Inflammatory macrophage (primary cell): ENCODE results near the gene NACC2.

Experiments used
- DNase-seq, 2 donors: peaks; one replicate each; pipeline ENCODE4 v3.0.0-alpha.2; 2020 to 2022

NACC2 gene

DNA sequence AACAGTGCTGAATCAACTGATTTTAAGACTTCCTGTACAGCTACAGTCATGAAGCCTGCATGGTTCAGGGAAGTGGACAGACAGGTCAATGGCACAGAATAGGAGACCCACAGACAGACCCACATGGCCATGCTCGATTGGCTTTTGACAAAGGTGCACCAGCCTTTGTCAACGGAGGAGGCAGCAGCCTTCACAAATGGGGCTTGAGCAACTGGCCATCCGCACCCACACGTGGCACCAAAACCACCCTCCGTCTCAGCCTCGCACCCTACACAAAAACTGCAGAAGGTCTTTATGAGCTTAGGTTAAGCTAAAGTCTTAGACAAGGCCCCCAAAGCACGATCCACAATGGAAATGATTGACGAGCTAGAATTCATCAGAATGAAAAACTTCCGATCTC lies 74.4 kb downstream of the NACC2 start:
- no peak for DNase-seq

DNA sequence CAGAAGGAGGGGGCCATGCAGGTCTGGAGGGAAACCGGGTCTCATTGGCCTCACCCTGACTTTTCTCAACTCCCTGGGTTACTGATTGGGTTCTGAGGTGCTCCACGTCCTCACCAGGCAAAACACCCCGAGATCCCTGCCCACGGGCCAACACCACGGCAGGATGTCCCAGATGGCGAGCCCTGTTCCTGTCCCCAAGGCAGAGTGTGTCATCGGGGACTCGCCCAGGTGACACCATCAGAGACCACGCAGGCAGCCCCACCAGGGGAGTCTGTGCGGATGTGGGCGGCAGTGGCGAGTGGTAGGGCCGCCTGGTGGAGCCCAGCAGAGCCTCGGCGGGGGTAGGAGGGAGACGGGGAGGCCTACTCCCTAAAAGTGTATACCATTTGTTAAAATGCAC lies 74.9 kb downstream of the NACC2 start:
- no peak for DNase-seq

DNA sequence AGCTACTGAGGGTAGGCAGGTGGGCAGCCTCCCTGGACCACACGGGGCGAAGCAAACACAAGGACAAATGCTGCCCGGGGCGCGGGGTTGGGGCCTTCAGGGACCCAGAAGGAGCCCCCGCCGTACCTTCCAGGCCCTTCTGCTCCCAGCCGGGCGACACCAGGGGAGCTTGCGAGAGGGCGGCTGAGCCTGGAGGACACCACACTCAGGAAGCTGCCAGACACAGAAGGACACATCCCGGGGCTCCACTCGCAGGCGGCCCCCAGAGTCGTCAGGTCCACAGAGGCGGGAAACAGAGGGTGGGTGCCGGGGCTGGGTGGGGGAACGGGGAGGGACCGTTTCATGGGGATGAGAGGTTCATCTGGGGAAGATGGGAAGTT lies 75.4 kb downstream of the NACC2 start:
- no peak for DNase-seq

DNA sequence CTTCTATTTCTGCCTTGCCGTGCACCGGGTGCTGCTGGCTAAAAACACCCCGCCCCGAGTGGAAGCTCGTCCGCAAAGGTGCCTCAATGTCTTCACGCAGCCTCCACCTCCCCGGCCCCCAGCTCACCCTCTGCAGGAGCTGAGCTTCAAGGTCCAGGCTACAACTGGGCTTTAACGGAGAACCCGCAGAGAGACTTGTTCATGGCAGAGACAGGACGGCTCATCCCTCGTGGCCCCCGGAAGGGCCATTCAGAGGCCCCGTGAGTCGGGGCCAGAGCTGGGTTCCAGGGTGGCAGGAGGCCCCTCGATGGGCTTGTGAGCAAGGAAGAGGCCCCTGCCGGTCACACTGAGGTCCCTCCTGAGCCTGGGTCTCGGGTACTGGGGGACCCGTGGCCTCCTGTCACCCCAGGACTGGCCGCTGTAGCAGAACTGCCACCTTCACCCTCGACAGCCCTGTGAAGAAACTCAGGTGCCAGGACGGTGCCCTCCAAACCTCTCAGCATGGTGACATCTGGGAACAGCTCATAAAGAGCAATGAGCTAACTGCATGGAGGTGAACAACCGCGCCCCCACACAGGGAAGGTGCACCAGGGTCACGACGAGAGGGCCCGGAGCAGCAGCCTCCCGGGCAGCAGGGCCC lies 75.9 kb downstream of the NACC2 start:
- no peak for DNase-seq

DNA sequence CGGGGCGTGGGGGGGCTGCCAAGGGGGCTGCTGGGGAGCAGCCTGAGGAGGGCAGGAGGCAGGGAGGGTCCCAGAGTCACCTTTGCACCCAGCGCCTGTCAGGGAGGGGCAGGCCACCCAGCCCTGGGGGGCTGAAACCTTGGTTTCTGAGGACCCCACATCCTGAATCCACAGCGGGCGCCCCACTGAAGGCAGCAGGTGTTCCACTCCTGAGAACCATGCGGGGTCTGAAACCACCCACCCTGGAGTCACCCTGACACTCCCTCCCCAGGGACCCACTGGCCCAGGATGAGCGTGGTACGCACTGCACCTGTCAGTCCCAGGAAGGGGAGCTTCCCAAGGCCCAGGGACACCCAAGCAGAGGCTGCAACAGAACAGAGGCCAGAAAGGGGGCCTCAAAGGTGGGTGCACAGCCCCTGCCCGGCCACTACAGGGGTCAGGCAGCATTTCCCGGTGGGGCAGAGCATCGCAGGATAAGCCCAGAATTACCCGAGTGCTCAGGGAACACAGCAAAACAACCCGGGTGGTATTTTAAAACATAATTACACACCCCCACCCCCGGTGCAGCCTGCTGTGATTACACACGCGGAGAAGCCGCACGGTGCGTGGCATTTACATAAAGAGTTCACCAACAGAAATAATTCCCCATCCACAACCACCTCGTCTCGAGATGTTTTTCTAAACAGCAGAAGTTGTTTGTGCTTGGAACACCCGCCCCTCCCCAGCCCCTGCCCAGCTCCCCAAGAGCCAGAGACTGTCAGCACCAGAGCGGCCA lies 76.6 kb downstream of the NACC2 start:
- DNase-seq, result no peak

DNA sequence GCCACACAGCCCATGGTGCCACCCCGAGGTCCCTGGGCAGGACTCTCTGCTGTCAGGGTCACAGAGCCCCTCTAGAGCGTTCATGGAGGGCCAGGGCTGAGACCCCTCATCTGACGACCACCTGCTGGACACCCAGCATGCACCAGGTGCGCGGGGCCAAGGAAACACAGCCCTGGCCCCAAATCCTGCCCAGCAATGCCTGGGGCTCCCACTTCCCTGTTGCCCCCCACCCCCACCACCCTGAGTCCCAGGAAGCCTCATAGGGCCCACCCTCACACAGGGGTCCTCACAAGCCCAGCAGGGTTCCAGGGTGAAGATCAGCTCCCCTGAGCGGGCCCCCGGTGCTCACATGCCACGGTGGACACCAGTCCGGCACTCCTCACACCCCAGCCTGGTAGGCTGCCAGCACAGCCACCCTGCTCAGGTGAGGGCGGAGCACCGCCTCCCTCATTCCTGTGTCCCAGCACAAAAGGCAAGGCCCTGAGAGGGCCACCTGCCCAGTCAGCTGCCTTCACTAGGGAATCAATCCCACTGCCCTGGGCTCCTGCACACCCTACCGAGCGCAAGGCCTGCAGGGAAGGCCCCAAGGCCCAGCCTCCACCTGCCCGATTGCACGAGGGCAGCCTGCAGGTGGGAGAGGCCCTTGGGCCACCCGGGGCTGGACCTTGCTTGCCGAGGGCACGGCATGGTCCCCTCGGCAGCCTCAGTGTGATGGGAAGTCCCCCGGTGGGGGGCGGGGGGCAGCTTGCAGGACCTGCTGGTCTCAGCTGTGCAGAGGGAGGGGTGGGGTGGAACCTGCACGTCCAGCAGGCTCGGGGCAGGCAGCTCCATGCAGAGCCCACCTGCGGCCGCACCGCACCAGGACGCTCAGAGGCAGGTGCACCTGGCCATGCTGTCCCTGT lies 77.5 kb downstream of the NACC2 start:
- no peak for DNase-seq

DNA sequence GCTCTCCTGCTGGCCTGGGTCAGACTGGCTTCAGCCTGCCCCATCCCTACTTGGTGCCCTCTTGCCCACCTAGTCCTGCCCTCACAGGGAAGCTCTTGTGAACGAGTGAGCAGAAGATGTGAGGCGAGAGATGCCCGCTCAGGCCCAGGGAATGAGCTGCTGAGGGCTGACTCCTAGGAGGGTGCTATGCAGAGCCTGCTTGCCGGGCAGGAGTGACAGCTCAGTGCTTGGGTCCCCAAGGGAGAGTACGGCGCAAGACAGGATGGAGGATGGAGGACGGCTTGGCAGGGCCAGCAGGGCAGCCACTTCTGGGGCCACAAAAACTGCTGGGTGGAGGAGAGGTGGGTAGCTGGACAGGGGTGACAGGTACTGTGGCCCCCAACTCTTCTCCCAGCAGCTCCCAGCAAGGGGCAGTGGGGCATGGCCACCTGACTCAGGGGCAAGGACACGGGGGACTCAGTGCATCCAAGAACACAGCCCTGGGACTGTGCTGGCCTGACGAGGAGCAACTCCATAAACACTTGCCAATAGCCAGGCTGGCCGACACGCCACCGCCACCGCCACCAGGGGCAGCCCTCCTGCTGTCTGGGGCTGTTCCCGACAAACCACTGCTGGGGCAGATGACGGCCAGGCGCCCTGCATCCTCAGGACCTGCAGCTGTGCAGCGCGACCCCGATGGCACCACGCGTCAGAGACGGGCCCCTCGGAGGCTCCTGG lies 78.4 kb downstream of the NACC2 start:
- no peak for DNase-seq

DNA sequence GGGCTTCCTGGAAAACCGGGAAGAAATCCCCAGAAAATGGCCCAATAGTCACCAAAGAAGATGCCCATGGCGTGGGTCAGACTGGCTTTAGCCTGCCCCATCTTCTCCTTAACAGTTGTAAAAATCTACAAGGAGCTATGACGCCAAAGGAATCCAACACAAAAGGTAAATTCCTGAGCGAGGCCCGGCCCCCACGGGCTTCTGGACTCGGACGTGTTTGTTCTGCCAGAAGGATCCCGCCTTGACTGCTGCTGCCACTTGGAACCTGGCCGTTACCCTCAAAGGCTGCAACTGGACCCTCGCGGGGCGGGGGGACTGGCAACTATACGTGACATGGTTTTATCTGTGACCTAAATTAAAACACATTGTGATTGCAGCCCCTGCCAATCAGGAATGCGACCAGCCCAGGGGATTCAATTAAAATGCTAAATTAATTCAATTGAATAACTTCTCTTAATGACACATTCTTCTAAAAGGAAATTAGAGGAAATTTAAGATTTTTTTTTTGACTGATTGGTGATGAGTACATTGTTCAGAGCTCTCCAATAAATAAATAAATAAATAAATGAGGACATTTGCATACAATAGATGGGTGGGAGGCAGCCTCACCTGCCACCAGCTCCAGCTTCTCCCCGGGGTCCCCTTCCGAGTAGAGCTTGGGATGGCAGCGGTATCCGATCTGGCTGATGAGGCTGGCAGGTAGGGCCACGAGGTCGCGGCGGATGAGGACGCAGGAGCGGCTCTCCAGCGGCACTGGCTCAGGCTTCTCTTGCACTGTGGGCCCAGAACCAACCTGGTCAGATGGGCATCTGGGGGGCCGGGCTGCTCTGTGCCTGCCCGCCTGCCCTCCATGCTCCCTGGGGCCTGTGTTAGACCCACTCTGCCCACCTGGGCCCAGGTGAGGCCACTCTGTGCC lies 79.2 kb downstream of the NACC2 start:
- no peak for DNase-seq

DNA sequence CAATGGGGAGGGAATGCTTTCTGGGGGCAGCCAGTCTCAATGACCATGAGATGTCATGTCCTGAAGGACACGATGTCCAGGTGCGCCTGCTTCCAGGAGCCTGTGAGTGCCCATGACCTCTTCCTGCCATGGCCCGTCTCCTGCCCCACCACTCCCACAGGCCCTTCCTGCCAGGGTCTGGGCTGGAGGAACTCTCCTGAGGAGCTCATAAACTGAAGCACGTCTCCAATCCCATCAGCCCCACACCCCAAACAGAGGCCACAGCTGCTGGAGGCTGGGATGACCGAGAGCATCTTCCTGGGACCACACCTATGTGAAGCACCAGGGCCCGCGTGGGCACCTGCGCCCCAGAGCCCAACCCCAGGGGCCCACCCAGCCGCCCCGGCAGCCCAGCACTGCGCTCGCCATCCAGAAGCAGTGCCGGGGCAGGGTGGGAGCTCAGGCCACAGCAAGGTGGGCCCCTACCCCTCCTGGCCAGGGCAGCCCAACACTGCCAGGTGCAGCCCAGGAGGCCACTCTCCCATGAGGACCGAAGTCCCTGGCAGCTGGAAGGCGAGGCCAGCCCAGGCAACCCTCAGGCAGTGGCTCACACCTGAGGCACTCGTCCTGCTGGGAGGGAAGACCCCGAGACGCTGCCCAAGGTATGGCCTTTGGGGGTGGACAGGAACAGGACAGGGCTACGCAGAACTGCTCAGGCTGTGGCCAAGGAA lies 80.0 kb downstream of the NACC2 start:
- no peak for DNase-seq

DNA sequence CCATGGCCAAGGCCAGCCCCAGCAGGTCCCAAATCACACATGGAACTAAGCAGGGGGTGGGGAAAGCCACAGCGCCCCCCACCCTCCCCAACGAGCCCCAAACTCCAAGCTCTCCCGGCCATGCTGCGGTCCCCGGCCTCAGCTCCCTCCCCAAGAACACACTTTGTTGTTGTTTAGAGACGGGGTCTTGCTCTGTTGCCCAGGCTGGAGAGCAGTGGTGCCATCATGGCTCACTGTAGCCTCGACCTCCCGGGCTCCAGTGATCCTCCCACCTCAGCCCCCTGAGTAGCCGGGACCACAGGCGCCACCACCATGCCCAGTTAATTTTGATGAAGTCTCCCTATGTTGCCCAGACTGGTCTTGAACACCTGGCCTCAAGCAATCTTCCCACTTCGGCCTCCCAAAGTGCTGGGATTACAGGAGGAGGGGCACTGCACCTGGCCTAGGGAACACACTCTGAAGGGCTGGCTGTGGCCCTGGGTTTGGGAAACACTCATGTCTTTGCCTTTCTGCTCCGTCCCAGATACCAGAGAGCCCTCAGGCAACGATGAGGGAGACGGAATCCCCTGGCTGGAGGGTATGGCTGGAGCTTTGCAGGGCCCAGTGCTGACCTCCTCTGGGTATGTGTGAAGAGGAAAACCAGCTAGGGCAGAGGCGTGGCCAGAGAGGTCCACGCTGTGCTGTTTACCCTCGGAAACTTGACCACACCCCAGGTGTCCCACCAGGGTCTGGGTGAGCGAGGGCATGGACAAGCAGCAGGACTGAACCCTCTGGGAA lies 80.8 kb downstream of the NACC2 start:
- DNase-seq, result no peak

DNA sequence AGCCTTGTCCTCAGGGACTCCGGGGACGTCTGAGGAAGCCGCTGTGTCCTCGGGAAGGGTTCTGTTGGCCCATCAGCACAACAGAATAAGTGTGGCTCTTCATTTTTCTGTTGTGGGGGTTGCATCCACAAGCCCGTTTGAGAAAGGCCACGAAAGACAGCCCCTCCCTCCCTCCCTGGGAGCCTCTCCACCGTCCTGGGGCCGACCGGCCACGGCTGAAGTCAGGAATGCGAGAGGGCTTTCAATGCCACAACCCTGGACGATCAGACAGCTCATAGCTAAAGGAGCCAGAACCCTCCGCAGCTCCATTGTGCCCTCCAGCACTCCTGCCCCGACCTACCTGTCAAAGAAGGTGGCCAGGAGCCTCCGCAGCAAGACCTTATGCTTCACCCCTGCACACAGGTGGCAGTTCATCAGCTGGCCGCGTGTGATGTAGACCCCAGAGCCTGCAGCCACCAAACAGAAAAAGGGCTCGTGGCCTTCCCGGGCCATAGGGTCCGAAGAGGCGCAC lies 81.5 kb downstream of the NACC2 start:
- no peak for DNase-seq

DNA sequence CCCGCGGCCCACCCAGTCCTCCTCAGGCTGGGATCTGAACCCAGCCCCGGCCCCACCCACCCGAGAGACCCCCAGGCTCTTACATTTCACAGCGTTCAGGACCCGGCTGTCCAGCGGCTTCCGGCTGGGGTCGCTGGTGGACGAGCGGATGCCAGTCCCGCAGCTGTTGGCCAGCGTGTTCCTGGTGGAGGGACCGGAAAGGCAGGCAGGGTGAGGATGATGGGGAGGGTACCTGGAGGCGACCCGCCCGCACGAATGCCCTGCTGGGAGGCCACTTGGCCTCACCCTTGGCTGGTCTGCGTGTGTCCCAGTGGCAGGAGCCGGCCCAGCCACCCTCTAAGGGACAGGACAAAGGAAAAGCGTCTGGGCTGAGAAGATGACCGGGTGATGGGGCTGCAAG lies 82.0 kb downstream of the NACC2 start:
- no peak for DNase-seq

DNA sequence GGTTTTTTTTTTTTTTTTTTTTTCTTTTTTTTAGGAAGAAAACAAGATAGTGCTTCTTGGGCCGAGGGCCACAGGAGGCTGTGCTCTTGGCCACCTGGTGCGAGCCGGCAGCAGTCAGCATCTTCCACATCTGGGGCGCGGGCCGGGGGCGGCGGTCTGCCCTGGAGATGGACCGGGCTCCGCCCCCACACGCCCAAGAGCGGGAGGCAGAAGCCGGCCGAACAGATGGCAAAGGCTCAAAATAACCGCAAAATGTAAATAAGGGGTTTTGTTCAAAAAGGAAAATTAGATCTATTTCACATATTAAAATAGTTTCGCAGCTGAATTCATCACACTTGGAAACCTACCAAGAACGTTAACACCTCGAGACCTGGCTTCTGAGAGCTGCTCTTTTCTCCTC lies 82.4 kb downstream of the NACC2 start:
- DNase-seq, result no peak

DNA sequence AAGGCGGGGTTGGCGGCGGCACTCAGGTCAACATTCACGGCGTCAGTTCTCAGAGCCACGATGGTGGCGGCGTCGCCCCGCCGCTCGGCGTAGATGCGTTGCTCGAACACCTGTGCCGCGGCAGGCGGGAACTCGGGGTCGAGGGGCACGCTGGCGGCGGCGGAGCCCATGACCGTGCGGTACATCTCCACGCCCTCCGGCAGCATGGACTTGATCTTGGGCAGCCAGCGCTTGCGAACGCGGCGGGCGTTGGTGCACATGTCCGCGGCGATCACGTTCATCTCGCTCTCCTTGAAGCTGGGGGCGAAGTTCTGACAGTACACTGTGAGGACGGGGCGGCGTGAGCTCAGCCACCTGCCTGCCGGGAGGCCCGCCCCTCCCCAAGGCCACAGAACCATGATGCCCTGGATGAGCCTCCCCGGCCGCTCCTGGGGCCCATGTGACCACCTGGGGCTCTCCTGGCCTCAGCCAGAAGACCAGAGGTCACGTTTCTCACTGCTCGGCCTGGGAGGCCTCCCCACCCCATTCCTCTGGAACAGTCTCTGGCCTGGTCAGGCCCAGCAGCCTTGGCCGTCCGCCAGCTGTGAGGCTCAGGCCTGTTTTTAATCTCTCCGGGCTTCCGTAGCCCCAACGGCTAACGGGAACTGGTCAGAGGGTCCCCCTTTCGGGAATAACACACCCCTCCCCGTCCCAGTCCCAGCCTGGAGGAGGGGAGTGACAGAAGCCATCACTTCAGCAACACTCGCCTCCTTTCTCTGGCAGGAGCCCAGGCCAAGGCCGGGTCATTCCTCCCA lies 83.2 kb downstream of the NACC2 start:
- DNase-seq, result no peak

DNA sequence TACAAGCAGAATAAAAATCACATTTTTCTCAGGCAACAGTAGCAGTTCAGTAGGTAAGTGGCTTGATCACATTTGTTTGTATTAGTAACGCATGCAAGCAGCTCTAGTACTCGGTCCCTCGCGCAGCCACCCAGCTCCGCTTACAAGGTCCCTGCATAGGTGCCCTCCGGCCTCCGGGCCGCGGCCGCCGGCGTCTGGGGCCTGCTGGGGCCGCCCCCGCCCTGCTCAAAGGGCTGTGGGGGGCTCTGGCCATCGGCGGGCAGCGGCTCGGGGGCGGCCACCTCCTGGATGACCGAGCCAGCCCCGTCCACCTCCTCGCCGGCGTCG lies 83.8 kb downstream of the NACC2 start:
- no peak for DNase-seq

DNA sequence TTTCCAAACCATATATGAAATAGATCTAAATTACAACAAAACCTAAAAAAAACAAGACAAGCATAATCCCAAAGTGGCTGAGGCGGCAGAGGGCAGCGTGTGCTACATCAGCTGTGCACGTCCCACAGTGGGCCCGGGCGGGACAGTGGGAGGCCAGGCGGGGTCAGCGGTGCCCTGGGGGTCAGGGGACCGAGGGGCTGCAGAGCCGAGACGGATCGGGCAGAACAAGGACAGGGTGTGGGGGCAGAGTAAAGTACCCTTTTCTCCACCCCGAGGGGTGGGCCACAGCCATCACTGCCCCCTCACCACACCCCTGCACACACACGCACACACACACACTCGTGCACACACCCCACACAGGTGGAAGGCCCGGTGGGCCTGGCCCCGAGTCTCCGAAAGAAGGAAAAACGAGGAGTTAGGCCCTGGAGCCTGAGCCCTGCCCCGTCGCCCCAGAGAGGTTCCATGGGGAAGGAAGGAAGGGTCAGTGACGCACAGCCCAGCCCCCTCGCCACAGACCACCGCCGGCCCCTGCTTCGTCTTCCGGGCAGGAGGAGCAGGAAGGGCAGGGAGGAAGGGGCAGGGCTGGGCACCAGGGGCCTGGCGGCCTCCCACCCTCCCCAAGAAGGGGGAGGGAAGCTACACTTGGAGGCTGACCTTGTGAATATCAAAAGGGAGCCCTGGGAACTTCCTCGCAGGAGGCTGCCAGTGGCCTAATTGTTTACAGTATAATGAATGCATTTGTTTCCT lies 84.3 kb downstream of the NACC2 start:
- DNase-seq, result no peak

DNA sequence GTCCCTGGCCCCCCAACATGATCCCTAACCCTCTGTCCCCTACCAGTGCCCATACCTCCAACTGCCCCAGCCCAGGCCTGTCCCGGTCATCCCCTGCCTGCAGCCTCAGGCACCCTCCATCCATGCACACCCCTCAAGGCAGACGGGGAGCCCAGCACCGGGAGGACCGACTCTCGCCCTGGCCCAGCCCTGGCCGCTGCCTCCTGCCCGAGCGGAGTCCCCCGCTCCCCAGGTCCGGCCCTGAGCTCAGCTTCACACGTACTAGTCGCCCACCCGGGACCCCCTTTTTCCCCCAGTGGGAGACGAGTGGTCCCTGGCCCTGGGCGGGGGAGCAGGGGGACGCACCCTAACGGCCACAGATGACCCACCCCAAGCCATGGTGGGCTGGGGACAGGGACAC lies 84.9 kb downstream of the NACC2 start:
- DNase-seq, result no peak

DNA sequence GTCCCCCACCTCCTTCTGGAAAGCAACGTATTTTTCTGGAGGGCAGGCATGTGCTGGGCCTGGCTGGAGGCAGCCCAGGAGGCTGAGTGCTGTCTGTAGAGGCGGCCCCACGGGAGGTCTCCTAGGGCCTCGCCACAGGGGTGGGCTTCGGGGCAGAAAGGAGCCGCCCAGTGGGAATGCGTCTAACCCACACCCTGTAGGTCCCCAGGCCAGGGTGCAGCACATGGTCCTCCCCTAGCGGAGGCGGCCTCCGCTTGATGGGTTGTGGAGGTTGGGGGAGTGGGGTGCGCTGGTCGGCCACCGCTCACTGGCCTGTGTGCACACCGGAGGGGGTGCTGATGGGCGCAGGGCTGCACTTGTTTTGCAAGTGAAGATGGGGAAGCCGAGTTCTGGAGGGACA lies 85.6 kb downstream of the NACC2 start:
- no peak for DNase-seq

DNA sequence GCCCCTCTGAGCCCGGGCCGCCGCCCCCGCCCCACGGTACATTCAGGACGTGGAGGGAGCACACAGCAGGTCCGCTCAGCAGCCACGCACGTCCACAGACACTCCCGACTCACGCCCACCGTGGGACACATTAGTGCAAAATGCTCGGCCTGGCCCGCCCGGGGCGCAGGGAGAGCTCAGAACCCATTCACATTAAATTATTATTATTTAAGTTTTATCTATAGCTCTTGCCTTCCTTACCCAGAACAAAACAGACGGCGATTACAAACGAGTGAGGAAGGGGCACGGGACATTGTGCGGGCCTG lies 86.4 kb downstream of the NACC2 start:
- DNase-seq, result no peak
